ENCODE measurements around the gene FREM3.
"Not testable (repeated sequence)": the region's sequence is repeated elsewhere in the genome, so short reads cannot be mapped to it uniquely, and the experiment has no call there.

The FREM3 gene

GRCh38 chr4:143700416-143701352 is at the start of gene FREM3:
FREM3 (minus strand) TSS chr4:143700675; CDS start chr4:143700675, 0 bp downstream.
- no peak for DNase-seq

- no peak for DNase-seq
These were observed 45.4 kb upstream of the FREM3 start for GRCh38 chr4:143745874-143746273.

- DNase-seq: no peak
These were observed 43.1 kb upstream of the FREM3 start for GRCh38 chr4:143743591-143743990.

GRCh38 chr4:143742834-143743233 is 42.4 kb upstream of the FREM3 start:
- no peak for DNase-seq

- no peak for DNase-seq
These were observed 36.4 kb upstream of the FREM3 start for GRCh38 chr4:143736861-143737260.

GRCh38 chr4:143736061-143736460 is 35.6 kb upstream of the FREM3 start:
- DNase-seq: not testable (repeated sequence)

- DNase-seq: no peak
These were observed 27.7 kb upstream of the FREM3 start for GRCh38 chr4:143728166-143728565.

GRCh38 chr4:143726714-143727113 is 26.2 kb upstream of the FREM3 start:
- no peak for DNase-seq

GRCh38 chr4:143721317-143721716 is 20.8 kb upstream of the FREM3 start:
- no peak for DNase-seq

- not testable (repeated sequence) for DNase-seq
These were observed 18.3 kb upstream of the FREM3 start for GRCh38 chr4:143718748-143719147.

- no peak for DNase-seq
These were observed 13.6 kb upstream of the FREM3 start for GRCh38 chr4:143713955-143714625.

GRCh38 chr4:143713553-143713952 is 13.1 kb upstream of the FREM3 start:
- DNase-seq: no peak

GRCh38 chr4:143712155-143712550 is 11.7 kb upstream of the FREM3 start:
- DNase-seq: no peak

GRCh38 chr4:143711543-143712154 is 11.2 kb upstream of the FREM3 start:
- DNase-seq: no peak

GRCh38 chr4:143701365-143701764 is 890 bp upstream of the FREM3 start:
- DNase-seq: no peak

- no peak for DNase-seq
These were observed 444 bp downstream of the FREM3 start for GRCh38 chr4:143700046-143700415.

- DNase-seq: no peak
These were observed 987 bp downstream of the FREM3 start for GRCh38 chr4:143699331-143700045.

GRCh38 chr4:143693856-143694255 is 6.6 kb downstream of the FREM3 start:
- no peak for DNase-seq

GRCh38 chr4:143692241-143692640 is 8.2 kb downstream of the FREM3 start:
- DNase-seq: no peak

GRCh38 chr4:143679434-143679833 is 21.0 kb downstream of the FREM3 start:
- DNase-seq: no peak

GRCh38 chr4:143673629-143674028 is 26.8 kb downstream of the FREM3 start:
- not testable (repeated sequence) for DNase-seq

GRCh38 chr4:143668930-143669552 is 31.4 kb downstream of the FREM3 start:
- no peak for DNase-seq

GRCh38 chr4:143667461-143667860 is 33.0 kb downstream of the FREM3 start:
- no peak for DNase-seq
